Nephron progenitor cell (in vitro differentiated cells): ENCODE measurements around the gene HOXC13.

ENCODE experiments used
- DNase-seq: peaks from one replicate; pipeline ENCODE4 v3.0.0; 2021
- H3K27ac Mint-ChIP-seq: 2 replicates; pipeline ENCODE4 v1.8.0; 2021; ENCODE audit warnings: mild to moderate bottlenecking, moderate library complexity, mixed read lengths
- H3K27me3 Mint-ChIP-seq: 2 replicates; pipeline ENCODE4 v1.8.0; 2021; ENCODE audit warnings: mild to moderate bottlenecking, low read depth, mixed read lengths; ENCODE audit not compliant: poor library complexity
- H3K36me3 Mint-ChIP-seq: 2 replicates; pipeline ENCODE4 v1.8.0; 2021; ENCODE audit warnings: low read depth, mixed read lengths
- H3K4me1 Mint-ChIP-seq: 2 replicates; pipeline ENCODE4 v1.8.0; 2021; ENCODE audit warnings: mixed read lengths
- H3K4me3 Mint-ChIP-seq: 2 replicates; pipeline ENCODE4 v1.8.0; 2021; ENCODE audit warnings: mild to moderate bottlenecking, moderate library complexity, mixed read lengths
- H3K9me3 Mint-ChIP-seq: 2 replicates; pipeline ENCODE4 v1.8.0; 2021; ENCODE audit warnings: mild to moderate bottlenecking, moderate library complexity, mixed read lengths
- TF ChIP-seq, protein P1 (sequence below): fragments of 200-600 bp; sonication (generic); IDR thresholded peaks from 2 replicates; pipeline ENCODE4 v1.5.0; 2021; ENCODE audit warnings: antibody characterized with exemption

The HOXC13 gene

DNA sequence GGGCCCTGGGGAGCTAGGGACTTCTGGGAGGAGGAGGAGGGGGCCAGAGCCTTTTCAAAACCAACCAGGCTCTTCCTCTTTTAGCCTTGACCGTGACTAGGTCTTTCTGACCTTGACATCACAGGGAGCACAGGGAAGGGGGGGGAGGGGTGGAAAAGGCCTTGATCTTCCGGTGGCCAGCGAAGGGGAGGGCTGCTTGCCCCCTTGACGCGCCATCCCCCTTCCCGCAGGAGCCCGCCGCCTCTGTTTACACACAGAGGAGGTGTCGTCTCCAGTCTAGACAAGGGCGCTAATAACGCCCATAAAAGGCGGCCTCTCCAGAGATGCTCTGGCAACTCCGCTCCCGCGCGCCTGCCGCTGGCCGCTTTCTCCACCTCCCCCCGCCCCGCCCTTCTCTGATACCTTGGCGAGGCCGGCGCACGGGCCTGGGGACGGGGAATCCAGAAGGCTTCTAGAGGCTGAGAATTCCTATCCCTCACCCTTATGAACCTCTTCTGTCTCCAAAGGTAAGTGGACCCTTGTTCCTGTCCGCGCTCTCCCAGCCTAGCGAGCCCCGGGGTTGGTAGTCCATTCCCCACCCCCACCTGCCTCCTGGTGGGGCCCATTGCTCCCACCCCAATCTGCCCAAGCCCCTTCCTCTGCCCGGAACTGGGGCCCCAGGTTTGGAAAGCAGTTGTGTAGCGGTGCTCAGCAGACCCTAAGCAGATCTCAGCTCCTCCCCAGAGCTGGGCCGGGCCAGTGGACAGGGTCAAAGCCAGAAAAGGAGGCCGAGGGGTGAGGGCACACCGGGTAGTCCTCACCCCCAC, 11.2 kb downstream of the HOXC13 start:
- no peak overlapping the region for H3K27ac Mint-ChIP-seq
- DNase-seq = peak; percentile 47
- TF ChIP-seq, protein P1, sequence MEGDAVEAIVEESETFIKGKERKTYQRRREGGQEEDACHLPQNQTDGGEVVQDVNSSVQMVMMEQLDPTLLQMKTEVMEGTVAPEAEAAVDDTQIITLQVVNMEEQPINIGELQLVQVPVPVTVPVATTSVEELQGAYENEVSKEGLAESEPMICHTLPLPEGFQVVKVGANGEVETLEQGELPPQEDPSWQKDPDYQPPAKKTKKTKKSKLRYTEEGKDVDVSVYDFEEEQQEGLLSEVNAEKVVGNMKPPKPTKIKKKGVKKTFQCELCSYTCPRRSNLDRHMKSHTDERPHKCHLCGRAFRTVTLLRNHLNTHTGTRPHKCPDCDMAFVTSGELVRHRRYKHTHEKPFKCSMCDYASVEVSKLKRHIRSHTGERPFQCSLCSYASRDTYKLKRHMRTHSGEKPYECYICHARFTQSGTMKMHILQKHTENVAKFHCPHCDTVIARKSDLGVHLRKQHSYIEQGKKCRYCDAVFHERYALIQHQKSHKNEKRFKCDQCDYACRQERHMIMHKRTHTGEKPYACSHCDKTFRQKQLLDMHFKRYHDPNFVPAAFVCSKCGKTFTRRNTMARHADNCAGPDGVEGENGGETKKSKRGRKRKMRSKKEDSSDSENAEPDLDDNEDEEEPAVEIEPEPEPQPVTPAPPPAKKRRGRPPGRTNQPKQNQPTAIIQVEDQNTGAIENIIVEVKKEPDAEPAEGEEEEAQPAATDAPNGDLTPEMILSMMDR = no peak
- peaks cover 5% of the 10 kb centered on the region for H3K4me1 Mint-ChIP-seq
- H3K27me3 Mint-ChIP-seq = peaks cover 100% of the 10 kb centered on the region
- peaks cover 3% of the 10 kb centered on the region for H3K9me3 Mint-ChIP-seq
- no peak overlapping the region for H3K4me3 Mint-ChIP-seq
- H3K36me3 Mint-ChIP-seq = no peaks in the 10 kb centered on the region

DNA sequence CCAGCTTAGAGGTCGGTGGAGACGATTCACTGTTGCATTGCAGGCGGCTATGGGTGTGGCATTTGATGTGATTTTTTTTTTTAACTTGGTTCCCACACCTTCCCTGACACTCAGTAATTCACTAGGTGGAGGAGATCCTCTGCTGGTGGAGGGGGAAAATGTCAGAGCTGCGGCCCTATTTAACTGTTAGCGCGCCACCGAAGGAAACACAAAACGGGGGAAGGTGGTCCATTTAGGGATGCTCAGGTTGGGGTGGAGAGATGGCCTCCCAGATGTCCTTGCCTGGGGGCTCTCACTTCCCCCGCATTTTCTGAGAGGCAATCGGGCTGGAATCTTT, 11.8 kb downstream of the HOXC13 start:
- no peaks in the 10 kb centered on the region for H3K36me3 Mint-ChIP-seq
- TF ChIP-seq, protein P1 = no peak
- DNase-seq = no peak
- H3K9me3 Mint-ChIP-seq = no peaks in the 10 kb centered on the region
- peaks cover 100% of the 10 kb centered on the region for H3K27me3 Mint-ChIP-seq
- peaks cover 5% of the 10 kb centered on the region for H3K4me1 Mint-ChIP-seq
- no peak overlapping the region for H3K27ac Mint-ChIP-seq
- H3K4me3 Mint-ChIP-seq = no peak overlapping the region

DNA sequence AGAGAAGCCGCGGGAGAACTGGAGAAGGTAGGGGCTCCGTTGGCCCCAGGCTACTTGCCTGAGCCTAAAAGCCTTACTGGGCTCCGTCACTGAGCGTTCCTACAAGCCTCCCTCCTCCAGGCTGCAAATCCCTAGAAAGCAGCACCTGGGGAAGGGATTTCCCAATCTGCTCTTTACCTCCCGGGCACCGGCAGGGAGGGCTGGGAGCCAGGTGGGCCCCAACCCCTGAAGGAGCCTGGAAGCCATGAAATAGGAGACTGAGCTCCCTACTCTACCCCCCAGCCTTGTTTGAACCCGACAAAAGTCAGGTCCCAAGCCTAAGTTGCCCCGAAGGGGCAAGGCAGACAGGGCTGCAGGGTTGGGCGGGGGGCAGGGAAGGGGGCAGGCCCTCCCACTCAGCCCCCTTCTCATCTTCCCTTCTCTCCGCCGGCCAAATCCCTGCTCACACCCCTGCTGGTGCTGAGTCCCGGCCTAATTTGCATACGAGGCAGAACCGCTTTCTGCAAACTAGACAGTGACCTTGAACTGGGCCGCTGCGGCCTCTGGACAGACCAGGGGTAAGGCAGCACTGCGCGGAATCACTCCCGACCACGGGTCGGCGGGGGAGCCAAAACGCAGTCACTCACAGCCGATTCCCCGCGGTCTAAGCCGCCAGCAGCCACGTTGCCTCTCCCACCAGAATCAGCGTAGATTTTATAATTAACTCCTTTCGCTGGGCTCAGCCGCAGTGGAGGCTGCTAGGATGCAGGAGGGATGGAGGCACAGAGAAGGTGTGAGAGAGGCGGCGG, 12.4 kb downstream of the HOXC13 start:
- H3K4me3 Mint-ChIP-seq = no peak overlapping the region
- H3K27ac Mint-ChIP-seq = no peak overlapping the region
- peaks cover 9% of the 10 kb centered on the region for H3K4me1 Mint-ChIP-seq
- H3K27me3 Mint-ChIP-seq = peaks cover 100% of the 10 kb centered on the region
- H3K36me3 Mint-ChIP-seq = no peaks in the 10 kb centered on the region
- no peaks in the 10 kb centered on the region for H3K9me3 Mint-ChIP-seq
- DNase-seq = no peak
- TF ChIP-seq, protein P1 = no peak

DNA sequence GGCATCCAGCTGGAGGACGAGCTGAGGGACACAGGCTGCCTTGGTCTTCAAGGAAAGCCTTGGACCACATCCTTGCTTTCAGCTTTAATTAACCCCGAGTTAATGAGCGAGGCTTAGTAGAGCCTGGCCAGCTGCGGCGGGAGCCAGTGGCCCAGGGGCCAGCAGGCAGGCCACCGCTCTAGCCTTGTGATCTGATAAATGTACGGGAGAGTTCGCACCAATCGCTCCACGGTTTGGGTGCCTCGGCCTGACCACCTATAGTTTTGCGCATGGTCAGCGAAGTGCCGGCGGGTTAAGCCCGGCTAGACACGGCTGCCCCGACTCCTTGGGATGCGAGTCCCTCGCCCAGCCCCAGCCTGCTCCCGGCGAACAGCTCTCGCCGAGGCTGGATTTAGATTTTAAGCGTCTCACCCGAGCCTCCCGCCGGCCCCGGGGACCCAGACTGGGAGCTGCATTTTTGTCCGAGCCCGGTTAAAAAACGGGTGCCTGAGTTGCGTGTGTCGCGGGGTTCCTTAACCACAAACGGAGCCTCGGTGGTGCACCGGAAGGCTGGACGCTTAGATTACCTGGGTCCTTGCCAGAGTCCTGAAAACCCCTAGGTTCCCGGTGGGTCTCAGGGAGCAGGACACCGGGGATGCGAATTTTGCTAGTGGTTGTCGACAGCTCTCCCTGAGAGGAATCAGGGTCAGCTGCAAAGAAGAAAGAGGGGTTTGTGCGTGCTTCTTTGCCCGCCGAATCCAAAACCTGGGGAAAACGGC, 13.1 kb downstream of the HOXC13 start:
- Mint-ChIP-seq H3K4me3 (no peak overlapping the region), H3K9me3 (no peaks in the 10 kb centered on the region), H3K27ac (no peak overlapping the region), H3K36me3 (no peaks in the 10 kb centered on the region), H3K4me1 (peaks cover 12% of the 10 kb centered on the region), H3K27me3 (peaks cover 100% of the 10 kb centered on the region)
- TF ChIP-seq, protein P1 = no peak
- DNase-seq = no peak

DNA sequence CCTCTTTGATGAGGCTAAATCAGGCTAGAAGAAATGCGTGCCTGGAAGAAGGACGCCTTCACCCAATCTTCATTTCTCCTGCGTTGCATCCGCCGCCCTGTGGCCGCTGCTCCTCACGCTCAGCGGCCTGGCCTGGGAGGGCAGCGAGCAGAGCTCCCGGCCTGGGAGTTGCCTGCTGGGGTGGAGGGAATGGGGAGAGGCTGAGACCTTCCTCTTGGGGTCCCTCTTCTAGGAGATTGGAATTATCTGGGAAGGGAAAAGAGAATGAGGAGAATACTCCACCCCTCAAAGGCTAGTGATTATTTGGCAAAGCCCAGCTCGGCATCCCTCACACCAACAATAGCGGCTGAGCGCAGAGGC, 13.7 kb downstream of the HOXC13 start:
- DNase-seq = no peak

More for the DNA sequence above, 13.7 kb downstream of the HOXC13 start:
- H3K9me3 Mint-ChIP-seq = no peaks in the 10 kb centered on the region
- TF ChIP-seq, protein P1 = no peak
- H3K4me1 Mint-ChIP-seq = peaks cover 12% of the 10 kb centered on the region
- no peaks in the 10 kb centered on the region for H3K36me3 Mint-ChIP-seq
- no peak overlapping the region for H3K27ac Mint-ChIP-seq
- peaks cover 100% of the 10 kb centered on the region for H3K27me3 Mint-ChIP-seq
- no peak overlapping the region for H3K4me3 Mint-ChIP-seq
